NK-92 (cell line): ENCODE results near the gene SDK1.

ENCODE experiments used
- DNase-seq: peaks from one replicate; lab custom pipeline; 2025; ENCODE audit not compliant: unreplicated experiment; lab: John Stamatoyannopoulos, UW

SDK1 gene

GRCh38 chr7:3518546-3518945, 217.5 kb downstream of the SDK1 start:
- no peak for DNase-seq

DNA sequence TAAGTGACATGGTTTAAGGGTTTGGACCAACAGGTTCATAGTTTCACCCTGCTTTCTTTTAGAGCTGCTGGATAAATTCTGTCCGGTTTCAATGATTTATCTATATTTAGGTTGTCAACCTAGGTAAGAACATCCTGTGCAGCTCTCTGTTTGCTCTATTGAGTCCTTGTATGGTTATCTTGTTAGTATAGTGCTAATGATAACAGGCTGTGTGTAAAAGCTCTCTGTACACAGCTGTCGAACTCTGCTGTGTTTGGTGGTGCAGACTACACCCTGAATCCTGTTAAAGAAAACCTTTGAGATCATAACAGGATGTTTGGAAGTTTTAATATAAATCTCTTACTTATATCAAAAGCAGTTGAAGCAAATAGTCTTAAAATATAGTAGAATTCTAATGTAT, 219.2 kb downstream of the SDK1 start:
- no peak for DNase-seq

GRCh38 chr7:3527496-3528124, 226.6 kb downstream of the SDK1 start:
- DNase-seq = no peak

DNA sequence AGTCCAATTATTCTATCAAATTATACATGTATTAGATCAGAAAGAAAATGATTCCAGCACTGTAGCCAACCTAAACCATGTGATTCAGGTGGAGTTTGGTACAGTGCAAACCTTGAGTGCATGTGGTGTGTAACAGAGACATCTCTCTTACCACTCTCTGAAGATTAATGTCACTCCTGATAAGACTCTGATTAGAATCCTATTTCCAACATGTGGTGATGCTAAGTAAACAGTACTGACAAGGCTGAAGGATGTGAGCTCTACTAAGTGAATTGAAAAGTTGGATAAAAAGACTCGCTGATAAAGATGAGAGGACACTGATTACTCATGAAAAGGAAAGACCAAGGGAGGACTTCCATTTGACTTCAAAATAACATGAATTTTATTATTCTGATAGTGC, 232.0 kb downstream of the SDK1 start:
- DNase-seq = no peak

DNA sequence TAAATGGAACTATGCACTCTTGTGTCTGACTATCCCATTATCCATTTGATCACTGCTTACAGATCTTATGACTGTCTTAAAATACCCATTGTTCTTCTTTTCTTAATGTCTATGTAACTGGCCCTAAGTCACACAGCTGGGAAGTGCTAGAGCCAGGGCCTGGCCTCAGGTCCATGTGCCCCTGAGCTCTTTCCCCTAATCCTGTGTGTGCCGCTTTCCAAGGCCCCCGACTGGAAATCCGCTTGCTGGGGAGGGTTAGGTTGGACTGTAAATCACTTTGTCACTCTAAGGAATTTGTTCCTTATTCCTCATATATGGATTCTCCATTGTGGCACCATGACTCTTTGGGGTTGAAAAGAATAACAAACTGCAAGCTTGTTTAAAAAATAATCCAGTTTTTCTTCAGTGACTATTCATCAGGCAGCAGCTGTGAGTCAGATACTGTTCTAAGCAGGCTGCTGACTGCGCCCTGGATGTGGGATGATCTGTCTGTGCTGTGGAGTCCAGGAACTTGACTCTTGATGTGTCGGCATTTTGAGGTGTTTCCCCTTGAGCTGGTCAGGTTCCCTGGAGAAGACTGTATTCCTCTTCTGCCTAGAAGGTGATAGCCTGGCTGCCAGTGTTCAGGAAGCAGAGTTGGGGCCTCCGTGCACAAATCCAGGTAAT, 236.3 kb downstream of the SDK1 start:
- no peak for DNase-seq

DNA sequence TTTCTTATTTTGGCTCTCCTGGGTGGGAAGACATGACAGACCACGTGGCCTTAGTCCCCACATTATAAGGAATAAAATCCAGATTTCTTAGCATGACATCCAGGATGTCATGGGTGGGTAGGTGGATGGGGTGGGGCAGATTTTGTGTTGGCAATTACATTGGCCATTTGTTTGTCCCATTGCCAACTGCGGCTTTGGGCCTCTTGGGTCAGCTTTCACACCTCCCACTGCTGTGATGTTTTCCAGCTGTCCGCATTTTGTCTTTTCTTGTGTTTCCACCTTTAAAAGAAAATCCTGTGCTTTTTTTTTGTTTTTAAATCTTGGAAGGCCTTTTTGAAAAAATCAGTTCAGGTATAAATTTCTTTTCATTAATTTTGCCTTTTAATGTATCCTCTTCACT, 237.0 kb downstream of the SDK1 start:
- no peak for DNase-seq

DNA sequence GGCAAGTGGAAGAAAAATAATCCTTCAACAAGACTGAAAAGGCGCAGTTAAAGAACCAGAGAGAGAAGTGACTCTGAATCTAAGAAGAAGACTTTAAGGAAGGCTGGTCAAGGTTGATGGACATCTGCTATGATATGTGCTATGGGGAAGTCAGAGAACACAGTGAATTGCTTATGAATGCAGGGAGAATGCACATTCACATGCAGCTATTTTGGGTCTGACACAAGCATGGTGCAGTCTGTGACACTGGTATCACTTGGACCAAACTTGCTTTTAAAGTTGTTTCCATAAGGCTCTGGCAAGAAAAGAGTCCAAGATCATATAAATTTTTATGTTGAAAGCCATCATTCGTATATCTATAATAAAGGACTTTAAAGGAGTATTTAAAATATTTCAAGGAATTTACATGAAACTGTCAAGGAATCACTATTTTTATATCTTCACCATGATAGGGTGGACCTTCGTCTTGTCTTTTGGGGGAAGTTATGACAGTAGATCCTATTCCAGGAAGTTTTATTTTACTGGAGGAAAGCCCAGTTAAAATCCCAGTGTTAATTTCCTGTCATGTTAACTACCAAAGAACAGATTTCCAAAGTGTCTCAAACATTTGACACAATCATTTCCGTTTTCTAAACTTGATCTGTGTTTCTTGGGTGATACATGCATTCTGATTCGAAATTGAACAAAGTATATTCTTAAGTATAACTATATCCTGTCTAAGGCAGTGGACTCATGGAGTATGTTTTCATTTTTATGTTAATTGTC, 239.6 kb downstream of the SDK1 start:
- no peak for DNase-seq

- DNase-seq = no peak
These were observed 243.2 kb downstream of the SDK1 start for GRCh38 chr7:3544202-3544601.

DNA sequence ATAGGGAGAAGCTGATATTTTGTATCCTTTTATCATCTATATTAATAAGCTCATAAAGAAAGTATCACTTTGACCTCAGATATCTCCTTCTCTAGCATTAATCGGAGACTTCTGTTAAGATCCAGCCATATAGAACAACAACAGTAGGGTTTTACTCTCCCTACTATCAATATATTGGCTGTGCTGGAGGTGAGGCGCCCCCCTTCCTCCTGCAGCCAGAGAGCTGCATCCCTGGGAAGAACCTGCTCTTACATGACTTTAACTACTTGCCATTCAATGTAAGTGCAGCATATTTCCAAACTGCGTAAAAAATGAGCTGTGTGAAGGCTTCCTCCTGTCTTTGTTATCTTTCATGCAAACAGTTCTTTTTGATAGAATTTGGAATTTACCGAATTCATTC, 247.8 kb downstream of the SDK1 start:
- DNase-seq = no peak

DNA sequence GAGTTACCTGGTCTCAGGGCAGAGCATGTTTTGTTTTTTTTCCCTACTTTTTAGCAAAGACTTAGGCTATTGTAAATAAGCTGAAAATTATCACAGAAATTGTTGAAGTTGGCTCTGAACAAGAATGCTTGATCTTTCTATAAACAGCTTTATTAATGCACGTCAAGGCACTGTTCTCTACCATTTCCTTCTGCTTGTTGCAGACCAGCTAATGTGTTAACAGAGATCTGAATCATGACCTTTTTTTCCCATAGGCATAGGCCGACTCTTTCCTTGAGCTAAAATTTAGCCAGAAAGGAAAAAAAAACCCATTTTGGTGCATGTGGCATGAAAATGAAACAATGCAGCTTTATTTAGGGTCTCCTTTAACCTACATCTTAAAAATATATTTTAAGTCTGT, 248.5 kb downstream of the SDK1 start:
- no peak for DNase-seq

- no peak for DNase-seq
These were observed 250.5 kb downstream of the SDK1 start for GRCh38 chr7:3551536-3551935.

DNA sequence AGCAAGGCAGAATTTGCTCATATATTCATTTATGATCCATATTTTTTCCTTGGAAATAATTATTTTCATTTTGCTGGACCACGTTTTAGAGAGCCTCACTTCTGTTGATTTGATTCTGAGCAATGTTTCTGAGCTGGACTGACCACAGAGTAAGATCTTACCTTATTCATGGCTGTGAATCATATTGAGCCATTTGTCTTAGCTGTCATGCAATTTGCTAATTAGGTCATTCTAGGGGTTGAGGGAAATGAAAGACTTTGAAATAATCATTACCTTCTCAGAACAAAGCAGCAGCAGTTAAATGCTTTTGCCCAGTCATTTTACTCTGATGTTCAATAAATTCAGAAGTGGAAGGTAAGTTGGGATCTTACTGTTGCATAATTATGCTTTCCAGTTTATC, 251.4 kb downstream of the SDK1 start:
- DNase-seq = no peak

DNA sequence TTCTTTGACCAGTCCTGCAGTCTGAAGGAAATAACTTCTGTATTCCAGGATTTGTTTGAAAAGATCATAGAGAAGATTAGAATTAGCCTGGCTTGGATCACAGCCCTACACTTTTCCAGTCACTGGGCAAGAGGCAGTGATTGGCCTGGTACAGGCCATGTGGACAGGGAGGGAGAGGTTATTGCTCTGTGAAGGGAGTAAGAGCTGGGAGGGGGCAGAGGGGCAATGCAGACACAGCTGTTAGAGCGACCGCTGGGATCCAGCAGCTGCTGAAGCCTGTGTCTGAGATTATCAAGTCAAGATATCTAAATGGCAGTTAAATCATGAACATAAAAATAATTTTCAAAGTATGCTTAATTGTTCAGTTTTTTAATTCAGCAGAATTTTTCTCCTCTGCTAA, 257.3 kb downstream of the SDK1 start:
- DNase-seq = no peak

DNA sequence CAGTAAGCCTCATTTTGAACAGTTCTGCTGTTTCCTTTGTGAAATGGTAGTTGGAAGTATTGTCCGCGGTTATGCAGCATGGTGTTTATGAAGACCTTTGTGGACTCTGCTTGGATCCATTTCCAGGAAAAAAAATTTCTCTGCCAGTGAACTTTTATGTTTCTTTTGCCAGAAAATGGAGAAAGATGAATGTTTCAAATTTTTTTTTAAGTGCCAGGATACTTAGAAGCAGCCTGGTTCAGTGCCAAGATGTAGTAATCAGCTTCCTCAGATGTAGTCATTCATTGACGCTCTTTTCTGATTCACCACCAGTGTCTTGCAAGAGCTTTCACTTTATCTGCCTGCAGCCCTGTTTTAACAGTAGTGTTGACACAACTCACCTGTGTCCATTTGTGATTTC, 258.2 kb downstream of the SDK1 start:
- no peak for DNase-seq

DNA sequence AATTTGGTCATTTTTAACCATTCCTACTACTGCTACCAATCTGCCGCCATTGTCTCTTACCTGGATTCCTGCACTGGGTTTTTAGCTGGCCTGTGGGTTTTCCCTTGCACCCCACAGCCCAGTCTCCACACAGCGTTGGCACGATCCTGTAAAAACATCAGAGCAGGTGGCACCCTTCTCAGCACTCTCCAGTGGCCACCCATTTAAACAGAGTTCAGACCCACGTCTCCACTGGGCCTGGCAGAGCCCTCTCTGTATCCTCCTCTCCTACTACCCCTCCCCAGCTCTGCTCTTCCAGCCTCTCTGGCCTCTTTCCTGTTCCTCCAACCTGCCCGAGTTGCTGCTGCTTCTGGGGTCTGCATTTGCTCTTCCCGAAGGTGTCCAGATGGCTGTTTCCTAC, 259.4 kb downstream of the SDK1 start:
- DNase-seq = no peak

DNA sequence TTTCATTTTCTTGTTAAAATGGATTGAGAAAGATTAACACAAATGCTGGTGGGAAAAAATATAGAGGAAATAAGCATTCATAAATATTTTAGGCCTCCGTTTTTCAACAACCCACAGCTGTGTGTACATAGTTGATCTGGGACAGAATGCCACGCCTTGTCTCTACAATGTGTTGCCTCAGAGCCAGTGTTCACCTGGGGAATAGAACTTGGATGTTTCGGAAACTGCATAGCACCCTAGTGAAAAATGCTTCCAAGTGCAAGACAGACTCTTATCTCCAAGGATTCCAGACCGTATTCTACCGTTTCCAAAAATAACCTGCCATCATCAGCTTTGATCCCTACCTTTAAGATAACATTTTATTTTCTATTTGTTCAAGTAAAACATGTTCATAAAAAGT, 260.9 kb downstream of the SDK1 start:
- DNase-seq = no peak

- DNase-seq = no peak
These were observed 263.2 kb downstream of the SDK1 start for GRCh38 chr7:3564231-3564630.

GRCh38 chr7:3568516-3568915, 267.5 kb downstream of the SDK1 start:
- DNase-seq = no peak

DNA sequence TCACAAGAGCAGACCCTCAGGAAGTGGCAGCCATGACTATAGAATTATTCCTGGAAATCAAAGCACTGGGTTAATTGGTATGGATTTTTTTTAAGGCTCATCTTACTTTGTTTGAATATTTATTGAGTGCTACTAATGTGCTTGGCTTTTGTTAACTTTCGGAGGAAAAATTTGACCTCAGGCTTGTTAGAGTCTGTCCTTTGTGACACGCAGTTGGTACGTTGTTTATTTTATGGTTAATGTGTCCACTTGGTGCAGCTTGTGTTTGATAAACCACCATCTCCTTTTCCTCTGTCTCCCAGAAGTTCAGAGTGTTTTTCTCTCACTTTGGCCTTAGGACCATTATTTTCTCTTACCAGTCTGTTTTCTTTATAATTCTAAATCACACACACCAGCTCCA, 268.6 kb downstream of the SDK1 start:
- DNase-seq = no peak

GRCh38 chr7:3573151-3573550, 272.1 kb downstream of the SDK1 start:
- DNase-seq = no peak

- DNase-seq = no peak
These were observed 273.3 kb downstream of the SDK1 start for GRCh38 chr7:3574386-3574785.

- DNase-seq = no peak
These were observed 274.9 kb downstream of the SDK1 start for GRCh38 chr7:3575753-3576531.
